ENCODE data around the gene PEAK1.

The PEAK1 gene

GRCh38 chr15:77058468-77058867 is 361.4 kb downstream of the PEAK1 start:
- Histone ChIP-seq H3K23ac (ENCODE audit: low read length) (no peak overlapping the region), H3K4me3 (ENCODE audit: low read depth, low read length) (no peak overlapping the region), H3K4ac (ENCODE audit: low read depth, low read length) (no peak overlapping the region), H2BK120ac (ENCODE audit: insufficient read depth, low read length, poor library complexity) (no peak overlapping the region), H3K14ac (ENCODE audit: low read length) (no peak overlapping the region), H3K9ac (ENCODE audit: low read length) (no peak overlapping the region), H2AK5ac (ENCODE audit: low read length) (no peak overlapping the region), H3K79me1 (ENCODE audit: low read length) (no peaks in the 10 kb centered on the region), H3K18ac (ENCODE audit: low read length) (no peak overlapping the region), H3K9me3 (ENCODE audit: insufficient read depth, low read depth, low read length) (no peaks in the 10 kb centered on the region), H3K79me2 (ENCODE audit: control insufficient read depth, insufficient read depth, low read length, poor library complexity) (no peaks in the 10 kb centered on the region), H3K4me2 (ENCODE audit: low read length) (no peak overlapping the region), H2AFZ (ENCODE audit: insufficient read depth, low read length, poor library complexity) (no peak overlapping the region), H2BK5ac (ENCODE audit: low read depth, low read length, poor library complexity) (no peak overlapping the region), H4K91ac (ENCODE audit: low read depth, low read length) (no peak overlapping the region), H3K36me3 (ENCODE audit: control insufficient read depth in 1 of 2, insufficient read depth in 2 of 2, low read length in 2 of 2) (no peaks in the 10 kb centered on the region), H4K12ac (ENCODE audit: low read depth, low read length) (no peak overlapping the region), H3K4me1 (ENCODE audit: control insufficient read depth in 1 of 2, insufficient read depth in 2 of 2, low read length in 2 of 2) (peaks cover 0 to 2% of the 10 kb centered on the region in 2 experiments), H3K27me3 (ENCODE audit: insufficient read depth, low read length) (no peaks in the 10 kb centered on the region), H4K8ac (ENCODE audit: low read depth, low read length) (no peak overlapping the region), H2BK12ac (ENCODE audit: low read length) (no peak overlapping the region), H3K27ac (ENCODE audit: low read depth, low read length) (no peak overlapping the region)
- no peak for DNase-seq
- no CpG with 5 or more reads among the region's 4 CpGs for WGBS (ENCODE audit: extremely low coverage, insufficient coverage, insufficient read length)

GRCh38 chr15:77057685-77058084 is 362.2 kb downstream of the PEAK1 start:
- Histone ChIP-seq H2AK5ac (ENCODE audit: low read length) (no peak overlapping the region), H2AFZ (ENCODE audit: insufficient read depth, low read length, poor library complexity) (no peak overlapping the region), H4K12ac (ENCODE audit: low read depth, low read length) (no peak overlapping the region), H3K27me3 (ENCODE audit: insufficient read depth, low read length) (no peaks in the 10 kb centered on the region), H3K27ac (ENCODE audit: low read depth, low read length) (no peak overlapping the region), H3K36me3 (ENCODE audit: control insufficient read depth in 1 of 2, insufficient read depth in 2 of 2, low read length in 2 of 2) (no peaks in the 10 kb centered on the region), H4K91ac (ENCODE audit: low read depth, low read length) (no peak overlapping the region), H3K4me1 (ENCODE audit: control insufficient read depth in 1 of 2, insufficient read depth in 2 of 2, low read length in 2 of 2) (peaks cover 0 to 2% of the 10 kb centered on the region in 2 experiments), H2BK12ac (ENCODE audit: low read length) (no peak overlapping the region), H3K79me1 (ENCODE audit: low read length) (no peaks in the 10 kb centered on the region), H3K9me3 (ENCODE audit: insufficient read depth, low read depth, low read length) (no peaks in the 10 kb centered on the region), H2BK120ac (ENCODE audit: insufficient read depth, low read length, poor library complexity) (no peak overlapping the region), H3K4ac (ENCODE audit: low read depth, low read length) (no peak overlapping the region), H3K14ac (ENCODE audit: low read length) (no peak overlapping the region), H3K4me2 (ENCODE audit: low read length) (no peak overlapping the region), H3K4me3 (ENCODE audit: low read depth, low read length) (no peak overlapping the region), H4K8ac (ENCODE audit: low read depth, low read length) (no peak overlapping the region), H3K23ac (ENCODE audit: low read length) (no peak overlapping the region), H3K9ac (ENCODE audit: low read length) (no peak overlapping the region), H3K18ac (ENCODE audit: low read length) (no peak overlapping the region), H3K79me2 (ENCODE audit: control insufficient read depth, insufficient read depth, low read length, poor library complexity) (no peaks in the 10 kb centered on the region), H2BK5ac (ENCODE audit: low read depth, low read length, poor library complexity) (no peak overlapping the region)
- DNase-seq = no peak
- 100% methylated on average over 1 of the region's 4 CpGs for WGBS (ENCODE audit: extremely low coverage, insufficient coverage, insufficient read length)

GRCh38 chr15:77057072-77057471 is 362.8 kb downstream of the PEAK1 start:
- no peak overlapping the region for H4K91ac ChIP-seq (ENCODE audit: low read depth, low read length)
- H3K4me3 ChIP-seq (ENCODE audit: low read depth, low read length) = no peak overlapping the region
- no peak overlapping the region for H2BK5ac ChIP-seq (ENCODE audit: low read depth, low read length, poor library complexity)
- H2AFZ ChIP-seq (ENCODE audit: insufficient read depth, low read length, poor library complexity) = no peak overlapping the region
- H3K79me1 ChIP-seq (ENCODE audit: low read length) = no peaks in the 10 kb centered on the region
- no peak overlapping the region for H2BK120ac ChIP-seq (ENCODE audit: insufficient read depth, low read length, poor library complexity)
- H2BK12ac ChIP-seq (ENCODE audit: low read length) = no peak overlapping the region
- no peak overlapping the region for H3K4me2 ChIP-seq (ENCODE audit: low read length)
- H3K79me2 ChIP-seq (ENCODE audit: control insufficient read depth, insufficient read depth, low read length, poor library complexity) = no peaks in the 10 kb centered on the region
- H3K9me3 ChIP-seq (ENCODE audit: insufficient read depth, low read depth, low read length) = no peaks in the 10 kb centered on the region
- peaks cover 0 to 2% of the 10 kb centered on the region in 2 experiments for H3K36me3 ChIP-seq (ENCODE audit: control insufficient read depth in 1 of 2, insufficient read depth in 2 of 2, low read length in 2 of 2)
- H4K12ac ChIP-seq (ENCODE audit: low read depth, low read length) = no peak overlapping the region
- H3K4ac ChIP-seq (ENCODE audit: low read depth, low read length) = no peak overlapping the region
- DNase-seq = no peak
- no peaks in the 10 kb centered on the region for H3K27me3 ChIP-seq (ENCODE audit: insufficient read depth, low read length)
- no peak overlapping the region for H2AK5ac ChIP-seq (ENCODE audit: low read length)
- WGBS (ENCODE audit: extremely low coverage, insufficient coverage, insufficient read length) = no CpG with 5 or more reads among the region's 1 CpG
- H3K23ac ChIP-seq (ENCODE audit: low read length) = no peak overlapping the region
- H3K14ac ChIP-seq (ENCODE audit: low read length) = no peak overlapping the region
- no peak overlapping the region for H3K27ac ChIP-seq (ENCODE audit: low read depth, low read length)
- no peak overlapping the region for H3K18ac ChIP-seq (ENCODE audit: low read length)
- H4K8ac ChIP-seq (ENCODE audit: low read depth, low read length) = no peak overlapping the region
- H3K9ac ChIP-seq (ENCODE audit: low read length) = no peak overlapping the region
- peaks cover 0 to 2% of the 10 kb centered on the region in 2 experiments for H3K4me1 ChIP-seq (ENCODE audit: control insufficient read depth in 1 of 2, insufficient read depth in 2 of 2, low read length in 2 of 2)

GRCh38 chr15:77053709-77054108 is 366.2 kb downstream of the PEAK1 start:
- Histone ChIP-seq H4K8ac (ENCODE audit: low read depth, low read length) (no peak overlapping the region), H4K12ac (ENCODE audit: low read depth, low read length) (no peak overlapping the region), H3K27me3 (ENCODE audit: insufficient read depth, low read length) (no peaks in the 10 kb centered on the region), H3K79me1 (ENCODE audit: low read length) (no peaks in the 10 kb centered on the region), H3K4me1 (ENCODE audit: control insufficient read depth in 1 of 2, insufficient read depth in 2 of 2, low read length in 2 of 2) (peaks cover 0 to 2% of the 10 kb centered on the region in 2 experiments), H3K14ac (ENCODE audit: low read length) (no peak overlapping the region), H3K4ac (ENCODE audit: low read depth, low read length) (no peak overlapping the region), H4K91ac (ENCODE audit: low read depth, low read length) (no peak overlapping the region), H3K79me2 (ENCODE audit: control insufficient read depth, insufficient read depth, low read length, poor library complexity) (no peaks in the 10 kb centered on the region), H3K36me3 (ENCODE audit: control insufficient read depth in 1 of 2, insufficient read depth in 2 of 2, low read length in 2 of 2) (peaks cover 3 to 4% of the 10 kb centered on the region in 2 experiments), H2BK5ac (ENCODE audit: low read depth, low read length, poor library complexity) (no peak overlapping the region), H2AK5ac (ENCODE audit: low read length) (no peak overlapping the region), H3K9me3 (ENCODE audit: insufficient read depth, low read depth, low read length) (no peaks in the 10 kb centered on the region), H3K9ac (ENCODE audit: low read length) (no peak overlapping the region), H3K23ac (ENCODE audit: low read length) (no peak overlapping the region), H3K18ac (ENCODE audit: low read length) (no peak overlapping the region), H2BK120ac (ENCODE audit: insufficient read depth, low read length, poor library complexity) (no peak overlapping the region), H3K27ac (ENCODE audit: low read depth, low read length) (no peak overlapping the region), H3K4me2 (ENCODE audit: low read length) (no peak overlapping the region), H2BK12ac (ENCODE audit: low read length) (no peak overlapping the region), H2AFZ (ENCODE audit: insufficient read depth, low read length, poor library complexity) (no peak overlapping the region), H3K4me3 (ENCODE audit: low read depth, low read length) (no peak overlapping the region)
- no peak for DNase-seq
- no CpG with 5 or more reads among the region's 2 CpGs for WGBS (ENCODE audit: extremely low coverage, insufficient coverage, insufficient read length)

Data from trophoblast cell (in vitro differentiated cells and primary cell).